Stimulated activated CD4-positive, alpha-beta T cell treated with anti-CD3 and anti-CD28 coated beads, Interleukin-12 subunit alpha, Interleukin-12 subunit beta, amount 100 ng/mL, for 4 hours (primary cell): ENCODE measurements around the gene EYS.

Experiments
- DNase-seq: peaks from one replicate; pipeline ENCODE4 v3.0.0-alpha.2; 2020

EYS gene

DNA sequence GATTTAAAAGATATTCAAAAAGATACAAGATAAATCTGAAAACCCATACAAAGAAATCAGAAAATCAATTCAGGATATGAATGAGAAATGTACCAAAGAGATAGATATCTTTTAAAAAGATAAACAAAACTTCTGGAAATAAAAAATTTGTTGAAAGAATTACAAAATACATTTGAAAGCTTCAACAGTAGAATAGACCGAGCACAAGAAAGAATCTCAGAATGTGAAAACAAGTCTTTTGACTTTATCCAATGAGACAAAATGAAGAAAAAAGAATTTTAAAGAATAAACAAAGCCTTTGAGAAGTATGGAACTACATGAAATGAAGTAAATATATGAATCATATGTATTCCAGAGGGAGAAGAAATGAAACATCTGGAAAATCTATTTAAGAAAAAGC lies 1011.0 kb downstream of the EYS start:
- DNase-seq: no peak

DNA sequence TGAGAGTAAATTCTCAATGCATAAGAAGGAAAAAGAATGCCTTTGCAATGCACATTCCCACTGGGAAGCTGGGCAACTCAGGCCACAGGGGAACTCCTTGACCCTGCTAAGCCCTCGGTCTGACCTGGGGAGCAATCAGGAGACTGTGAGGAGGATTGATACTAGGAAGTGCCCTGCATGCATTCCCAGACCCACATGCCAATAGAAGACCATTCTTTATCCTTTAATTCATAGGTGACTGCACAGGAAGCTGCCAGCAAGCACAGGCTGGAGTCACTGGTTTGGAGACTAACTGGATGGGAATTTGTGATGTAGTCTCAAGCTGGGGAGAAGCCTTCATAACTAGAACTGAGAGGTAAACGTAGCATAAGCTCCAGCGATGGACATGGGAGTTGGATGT lies 1012.7 kb downstream of the EYS start:
- DNase-seq: no peak

DNA sequence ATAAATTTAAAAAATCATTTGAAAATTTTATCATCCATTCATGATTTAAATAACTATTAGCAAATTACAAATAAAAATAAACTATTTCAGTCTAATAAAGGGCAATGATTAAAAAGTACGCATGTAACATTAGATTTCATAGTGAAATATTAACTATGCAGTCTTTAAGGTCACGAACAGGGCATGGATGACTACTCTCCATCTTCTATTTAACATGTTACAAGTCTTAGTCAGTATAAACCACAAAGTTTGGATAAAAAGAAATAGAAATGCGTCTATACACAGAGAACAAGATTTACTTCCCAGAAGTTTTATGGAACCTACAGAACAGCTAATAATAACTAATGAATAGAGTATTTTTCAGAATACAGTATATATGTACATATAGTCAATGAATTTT lies 1016.0 kb downstream of the EYS start:
- DNase-seq: no peak

DNA sequence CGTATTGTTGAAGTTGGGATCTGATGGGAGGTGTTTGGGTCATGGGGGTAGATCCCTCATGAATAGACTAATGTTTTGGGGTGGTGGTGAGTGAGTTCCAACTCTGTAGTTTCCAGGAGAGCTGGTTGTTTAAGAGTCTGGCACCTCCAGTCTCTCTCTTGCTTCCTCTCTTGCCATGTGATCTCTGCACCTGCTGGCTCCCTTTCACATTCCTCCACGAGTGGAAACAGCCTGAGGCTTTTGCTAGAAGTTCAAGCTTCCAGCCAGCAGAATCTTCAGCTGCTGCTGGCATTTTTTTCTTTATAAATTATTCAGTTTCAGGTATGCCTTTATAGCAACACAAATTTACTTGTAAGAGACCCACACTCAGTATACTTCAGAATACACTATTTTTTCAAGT lies 1021.6 kb downstream of the EYS start:
- no peak for DNase-seq

DNA sequence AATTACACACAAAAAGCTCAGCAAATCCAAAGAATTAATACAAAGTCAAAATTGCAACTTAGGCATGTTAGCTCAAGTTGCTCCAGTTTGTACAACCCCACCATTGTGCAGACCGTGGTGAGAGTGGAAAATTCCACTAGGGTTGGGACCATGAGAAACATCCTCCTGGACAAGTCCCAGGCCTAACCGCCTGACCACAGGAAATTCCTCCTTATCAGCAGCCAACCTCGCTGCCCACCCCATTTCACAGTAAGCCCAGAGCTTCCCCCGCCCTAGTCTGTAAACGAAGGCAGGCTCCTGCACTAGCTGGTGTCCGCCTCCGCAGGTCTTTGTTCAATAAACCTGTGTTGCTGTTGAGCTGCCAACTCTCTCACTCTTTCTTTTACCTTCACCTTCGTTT lies 1023.3 kb downstream of the EYS start:
- no peak for DNase-seq

DNA sequence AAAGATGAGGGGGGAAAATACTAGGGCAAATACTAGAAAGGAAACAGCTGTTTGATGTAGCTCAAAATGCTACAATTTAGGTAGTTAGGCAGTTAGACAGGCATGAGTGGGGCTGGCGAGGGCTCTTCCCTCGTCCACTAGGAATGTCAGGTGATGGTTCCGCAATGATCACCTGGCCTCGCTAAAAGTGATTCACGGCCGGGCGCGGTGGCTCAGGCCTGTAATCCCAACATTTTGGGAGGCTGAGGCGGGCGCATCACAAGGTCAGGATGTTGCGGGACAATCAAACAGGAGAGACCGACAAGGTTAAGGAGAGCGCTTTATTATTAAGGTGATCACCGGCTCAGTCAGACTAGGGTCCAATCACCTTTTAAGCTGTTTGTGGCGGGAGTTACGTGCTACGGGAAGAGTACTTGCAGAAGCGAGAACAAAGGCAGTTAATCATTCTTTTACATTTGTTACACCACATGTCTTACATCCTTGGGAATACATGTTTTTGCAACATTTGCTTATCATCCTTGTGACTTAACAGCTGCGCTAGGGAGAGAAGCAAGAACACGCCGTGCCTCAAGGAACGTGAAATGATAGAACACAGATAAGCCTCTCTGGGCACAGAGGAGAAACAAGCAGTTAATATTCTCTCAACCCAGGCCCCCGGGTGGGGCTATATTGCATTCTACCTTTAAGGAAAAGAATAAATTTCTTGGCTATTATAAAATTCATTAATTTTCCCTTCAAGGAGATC lies 1025.4 kb downstream of the EYS start:
- no peak for DNase-seq

DNA sequence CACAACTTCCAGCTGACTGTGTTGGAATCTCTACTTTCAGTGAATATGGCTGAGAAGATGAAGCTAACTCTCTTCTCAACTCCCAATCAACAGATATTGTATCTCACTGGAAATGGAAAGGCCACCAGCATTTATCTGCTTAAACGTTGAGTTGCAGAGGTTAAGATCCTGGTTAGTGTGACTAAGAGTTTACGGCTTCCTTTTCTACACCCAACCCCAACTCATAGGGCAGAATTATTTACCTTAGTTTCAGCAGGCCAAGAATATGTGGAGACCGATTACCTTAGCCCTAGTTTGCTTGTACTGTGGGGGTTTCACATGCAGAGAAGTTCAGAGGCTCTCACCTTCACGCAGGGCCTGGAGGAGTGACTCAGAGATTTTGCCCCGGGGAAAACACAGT lies 1026.6 kb downstream of the EYS start:
- no peak for DNase-seq

DNA sequence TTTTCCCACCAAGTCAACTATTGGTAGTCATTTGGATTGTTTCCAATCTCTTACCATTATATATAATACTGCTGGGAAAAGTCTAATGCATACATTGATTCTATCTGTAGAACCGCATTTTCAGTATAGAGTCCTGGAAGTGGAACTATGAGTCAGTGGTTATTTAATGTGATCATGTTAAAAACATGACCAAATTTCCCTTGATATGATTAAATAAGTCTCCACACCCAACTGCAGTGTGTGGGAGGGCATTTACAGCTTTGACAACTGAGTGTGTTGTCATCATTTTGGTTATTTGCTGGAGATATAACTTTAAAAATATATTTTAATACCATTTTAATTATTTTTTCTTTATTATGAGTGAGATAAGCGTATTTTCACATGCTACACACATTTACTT lies 1027.6 kb downstream of the EYS start:
- DNase-seq: no peak

DNA sequence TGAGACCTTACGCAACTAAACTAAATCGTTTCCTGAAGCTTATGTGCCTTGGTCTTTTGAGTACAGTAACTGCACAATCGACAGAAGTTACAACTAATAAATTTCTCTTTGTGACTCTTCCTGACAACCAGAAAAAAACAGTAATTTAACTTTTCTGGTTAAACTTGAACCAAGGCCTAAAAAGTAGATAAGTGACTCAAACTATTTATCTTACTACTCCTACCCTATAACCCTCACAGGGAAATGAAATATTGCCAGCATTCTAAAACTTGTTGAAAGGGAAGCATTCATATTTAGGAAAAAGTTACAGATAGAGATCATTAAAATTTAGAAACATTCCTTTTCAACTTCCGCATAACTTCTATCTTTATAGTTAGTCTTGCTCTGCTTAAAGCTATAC lies 1034.4 kb downstream of the EYS start:
- DNase-seq: no peak

DNA sequence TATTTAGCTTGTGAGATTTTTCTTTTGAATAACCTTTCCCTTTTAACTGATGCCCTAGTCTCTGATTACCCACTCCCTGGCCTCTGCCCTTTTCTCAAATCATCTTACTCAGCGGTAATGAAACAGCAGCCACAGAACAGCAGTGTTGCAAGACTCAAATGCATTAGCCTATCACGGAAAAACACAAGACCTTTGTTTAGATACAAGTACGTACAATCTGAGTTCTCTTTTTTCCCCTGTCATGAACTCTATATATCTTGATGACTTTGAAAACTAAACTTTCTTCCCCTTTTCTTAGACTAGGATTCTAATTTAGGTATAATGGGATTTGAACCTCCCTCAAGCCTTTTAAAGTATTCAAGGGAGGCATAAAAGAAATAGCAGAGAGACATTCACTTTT lies 1034.9 kb downstream of the EYS start:
- no peak for DNase-seq

DNA sequence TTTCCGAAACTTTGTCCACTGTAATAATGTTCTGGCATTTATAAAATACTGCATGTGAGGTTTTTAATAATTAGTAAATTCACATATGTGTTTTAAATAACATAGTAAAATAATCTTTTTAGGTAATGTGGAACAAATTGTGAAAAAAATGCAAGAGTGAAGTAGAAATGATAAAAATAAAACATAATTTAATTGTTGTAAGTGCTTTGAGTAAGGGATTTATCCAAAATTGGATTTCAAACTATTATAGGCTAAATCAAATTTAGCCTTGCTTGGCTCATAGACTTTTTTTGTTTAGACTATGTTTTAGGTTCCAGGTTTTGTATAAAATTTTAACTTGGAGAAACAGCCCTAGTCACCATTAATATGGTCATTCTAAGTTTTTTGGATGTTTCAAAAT lies 1041.9 kb downstream of the EYS start:
- no peak for DNase-seq

DNA sequence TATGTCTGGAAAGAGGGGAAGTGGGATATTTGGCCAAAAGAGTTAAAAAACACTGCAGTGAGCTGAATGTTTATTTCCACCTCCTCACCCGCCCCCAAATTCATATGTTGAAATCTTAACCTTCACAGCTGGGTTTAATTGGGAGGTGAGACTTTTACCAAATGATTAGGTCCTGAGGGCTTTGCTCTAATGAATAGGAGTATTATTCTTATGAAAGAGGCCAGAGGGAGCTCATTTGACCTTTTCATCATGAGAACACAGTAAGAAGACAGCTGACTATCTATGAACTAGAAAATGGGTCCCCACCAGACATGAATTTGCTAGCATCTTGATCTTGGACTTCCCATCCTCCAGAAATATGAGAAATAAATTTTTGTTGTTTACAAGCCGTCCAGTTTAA lies 1042.5 kb downstream of the EYS start:
- DNase-seq: no peak

DNA sequence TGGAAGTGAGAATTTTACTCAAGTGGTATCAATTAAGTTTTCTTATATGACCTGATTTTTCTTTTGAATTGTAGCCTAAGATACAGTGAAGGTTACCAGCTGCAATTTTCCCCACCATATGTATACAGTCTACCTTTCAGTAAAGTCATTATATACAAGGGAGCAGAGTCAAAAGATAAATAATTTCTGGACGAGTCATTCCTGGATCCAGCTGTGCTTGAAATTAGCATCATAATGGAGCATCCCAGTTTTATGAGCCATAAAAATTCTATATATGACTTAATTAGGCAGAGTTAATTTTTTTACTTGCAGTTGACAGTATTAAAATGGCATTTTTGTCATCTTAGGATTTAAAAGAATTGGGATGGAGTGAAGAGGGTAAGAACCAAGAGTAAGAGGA lies 1063.0 kb downstream of the EYS start:
- no peak for DNase-seq

DNA sequence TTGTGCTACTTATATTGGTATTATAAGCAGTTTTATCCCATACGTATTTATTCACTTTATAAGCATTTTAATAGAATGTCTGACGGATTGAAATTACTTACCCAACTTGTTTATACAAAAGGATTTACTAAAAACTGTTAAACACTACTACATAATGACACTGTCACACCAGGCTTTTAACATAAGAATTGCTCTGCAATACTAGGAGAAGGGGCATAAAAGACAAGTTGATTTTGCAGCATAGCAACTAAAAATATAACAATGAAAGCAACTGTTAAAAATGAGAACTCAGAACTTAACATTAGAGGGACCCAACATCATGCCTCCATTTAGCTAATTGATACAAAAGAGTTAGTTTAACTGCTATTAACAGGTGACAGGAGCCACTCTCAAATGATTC lies 1076.1 kb downstream of the EYS start:
- no peak for DNase-seq

DNA sequence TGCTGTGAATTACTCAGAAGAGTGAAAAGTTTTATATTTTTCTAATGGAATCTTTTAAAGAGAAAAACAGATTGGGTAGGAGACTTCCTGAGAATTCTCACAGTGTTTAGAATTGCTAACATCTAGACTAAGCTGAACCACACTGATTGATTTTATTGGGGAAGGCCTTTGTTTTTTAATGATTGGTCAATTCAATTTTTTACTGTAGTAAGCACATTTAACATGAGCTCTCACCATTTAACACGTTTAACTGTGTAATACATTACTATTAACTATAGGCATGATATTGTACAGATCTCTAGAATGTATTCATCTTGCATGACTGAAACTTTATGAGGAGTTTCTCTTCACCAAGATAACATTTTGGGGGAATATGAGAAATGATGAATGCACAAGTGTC lies 1084.1 kb downstream of the EYS start:
- DNase-seq: no peak

DNA sequence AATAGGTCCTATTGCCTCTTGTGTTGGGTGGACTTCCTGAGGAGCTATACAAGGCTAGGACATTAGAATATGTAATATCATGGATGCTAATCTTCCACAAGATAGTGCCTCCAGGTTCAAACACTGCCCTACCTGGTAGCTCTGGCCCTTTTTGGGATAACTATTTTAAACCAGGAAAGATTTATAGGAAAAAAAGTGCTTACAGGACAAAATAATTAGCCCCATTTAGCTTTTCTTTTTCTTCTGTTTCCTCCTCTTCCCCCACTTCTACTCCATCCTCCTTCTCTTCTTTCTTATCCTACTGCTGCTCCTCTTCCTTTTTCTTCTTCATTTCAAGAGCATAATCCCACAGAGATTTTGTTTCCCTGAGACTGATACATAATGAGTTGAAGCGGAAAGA lies 1104.0 kb downstream of the EYS start:
- DNase-seq: no peak

DNA sequence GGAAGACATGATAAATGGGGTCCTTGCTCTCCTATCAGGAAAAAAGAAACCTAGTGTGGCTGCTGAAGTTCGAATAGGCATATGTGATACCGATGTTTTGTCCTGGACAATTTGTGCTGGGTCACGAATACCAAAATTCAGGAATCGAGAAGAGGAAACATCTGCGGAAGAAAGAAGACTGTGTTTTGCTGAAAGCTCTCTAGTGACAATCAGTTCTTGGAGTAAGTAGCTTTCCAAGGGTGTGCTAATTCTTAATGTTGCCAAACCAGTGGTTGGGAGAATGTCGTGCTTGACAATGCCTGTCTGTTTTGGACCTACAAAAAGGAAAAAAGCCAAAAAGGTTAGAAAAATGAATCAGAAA lies 1115.4 kb downstream of the EYS start:
- no peak for DNase-seq

DNA sequence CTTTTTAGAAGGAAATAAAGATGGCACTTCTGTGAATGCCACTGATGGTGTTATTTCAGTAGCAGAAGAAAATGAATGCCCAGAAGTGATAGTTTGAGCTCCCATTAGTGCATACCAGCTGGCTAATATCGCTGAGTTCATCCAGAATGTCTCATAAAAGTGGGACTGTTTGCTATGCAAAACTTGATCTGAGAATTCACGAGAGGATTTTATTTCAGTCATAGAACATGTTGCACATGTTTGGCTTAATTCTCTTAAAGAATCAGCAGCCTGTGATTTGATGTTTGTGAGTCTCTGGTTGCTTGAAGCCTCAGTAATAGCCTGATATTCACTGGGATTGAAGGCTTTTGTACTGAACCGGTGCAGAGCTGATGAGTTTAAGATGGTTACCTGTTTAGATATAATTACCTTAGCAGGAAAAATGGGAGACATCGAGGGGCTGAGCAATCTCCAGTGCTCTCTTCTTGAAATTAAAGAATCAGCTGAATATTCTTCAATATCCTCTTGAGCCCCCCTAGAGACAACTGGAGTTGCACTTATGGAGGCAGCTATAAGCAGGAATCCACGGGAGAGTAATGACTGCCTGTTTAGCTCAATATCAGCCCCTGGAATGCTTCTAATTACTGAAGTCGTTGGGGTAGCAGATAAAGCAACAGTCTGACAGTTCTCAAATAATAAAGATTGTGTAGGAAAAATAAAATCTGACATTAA lies 1115.9 kb downstream of the EYS start:
- DNase-seq: no peak

DNA sequence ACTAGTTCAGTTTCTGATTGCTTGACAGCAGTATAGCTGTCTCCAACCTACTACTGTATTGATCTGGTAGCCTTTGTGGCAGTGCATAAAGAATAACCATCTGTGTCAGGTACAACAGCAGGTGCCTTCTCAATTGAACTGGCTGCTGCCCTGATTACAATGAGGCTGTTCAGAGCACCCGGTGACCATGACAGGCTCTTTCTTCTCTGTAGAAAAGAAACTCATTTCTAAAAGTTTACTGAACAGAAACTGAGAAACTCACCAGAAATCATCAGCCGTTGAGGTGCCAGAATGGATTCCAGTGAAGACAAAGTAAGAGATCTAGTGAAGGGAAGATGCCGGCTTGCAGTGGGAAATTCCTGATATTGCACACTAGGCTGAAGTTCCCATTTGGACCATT lies 1117.1 kb downstream of the EYS start:
- DNase-seq: no peak

DNA sequence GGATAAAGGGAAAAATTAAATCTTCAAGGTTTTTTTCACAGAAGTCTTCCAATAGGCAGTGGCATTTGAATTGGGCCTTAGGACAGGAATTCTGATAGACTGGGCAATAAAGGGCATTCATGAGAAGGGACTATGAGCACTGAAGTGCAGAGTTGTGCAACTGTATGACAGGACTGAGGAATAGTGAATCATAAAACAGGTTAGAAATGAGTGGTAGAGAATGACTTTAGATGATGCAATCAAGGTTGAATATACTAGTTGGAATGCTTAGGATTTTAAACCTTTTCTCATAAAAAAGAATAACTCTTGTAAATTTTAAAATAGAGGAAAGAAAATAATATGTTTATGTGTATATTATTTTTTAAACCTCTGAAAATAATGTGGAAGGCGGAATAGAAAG lies 1126.7 kb downstream of the EYS start:
- no peak for DNase-seq

DNA sequence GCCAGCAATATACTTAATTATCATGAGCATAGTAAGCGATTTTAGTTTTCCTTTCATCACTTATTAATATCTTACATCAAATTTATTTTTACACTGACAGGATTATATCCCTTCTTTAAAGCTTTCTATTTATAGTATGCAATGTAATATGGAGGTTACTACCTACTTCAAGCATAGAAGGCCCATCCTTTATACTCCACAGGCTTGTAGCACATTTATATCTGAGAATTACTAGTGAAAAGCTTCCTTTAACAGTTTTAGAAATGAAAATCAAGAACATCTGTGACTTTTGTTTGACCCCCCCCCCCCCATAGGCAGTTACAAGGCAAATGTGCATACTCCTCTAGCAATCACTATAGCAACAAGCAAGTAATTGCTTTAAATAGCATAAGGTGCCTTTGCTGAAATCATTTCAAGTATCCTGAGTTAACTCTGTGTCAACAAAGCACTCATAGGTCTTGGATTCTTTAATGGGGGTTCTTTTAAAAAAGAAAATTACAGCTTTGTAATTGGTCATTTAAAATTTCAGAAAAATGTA lies 1153.7 kb downstream of the EYS start:
- no peak for DNase-seq

DNA sequence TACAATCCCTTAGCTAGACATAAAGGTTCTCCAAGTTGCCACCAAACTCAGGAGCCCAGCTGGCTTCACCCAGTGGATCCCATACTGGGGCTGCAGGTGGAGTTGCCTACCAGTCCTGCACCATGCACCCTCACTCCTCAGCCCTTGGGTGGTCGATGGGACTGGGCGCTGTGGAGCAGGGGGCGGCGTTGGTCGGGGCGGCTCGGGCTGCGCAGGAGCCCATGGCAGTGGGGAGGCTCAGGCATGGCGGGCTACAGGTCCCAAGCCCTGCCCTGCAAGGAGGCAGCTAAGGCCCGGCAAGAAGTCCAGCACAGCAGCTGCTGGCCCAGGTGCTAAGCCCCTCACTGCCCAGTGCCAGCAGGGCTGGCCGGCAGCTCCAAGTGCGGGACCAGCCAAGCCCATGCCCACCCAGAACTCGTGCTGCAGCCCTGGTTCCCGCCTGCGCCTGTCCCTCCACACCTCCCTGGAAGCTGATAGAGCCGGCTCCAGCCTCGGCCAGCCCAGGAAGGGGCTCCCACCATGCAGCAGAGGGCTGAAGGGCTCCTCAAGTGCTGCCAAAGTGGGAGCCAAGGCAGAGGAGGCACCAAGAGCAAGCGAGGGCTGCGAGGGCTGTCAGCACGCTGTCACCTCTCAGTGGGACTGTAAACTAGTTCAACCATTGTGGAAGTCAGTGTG lies 1159.3 kb downstream of the EYS start:
- no peak for DNase-seq

DNA sequence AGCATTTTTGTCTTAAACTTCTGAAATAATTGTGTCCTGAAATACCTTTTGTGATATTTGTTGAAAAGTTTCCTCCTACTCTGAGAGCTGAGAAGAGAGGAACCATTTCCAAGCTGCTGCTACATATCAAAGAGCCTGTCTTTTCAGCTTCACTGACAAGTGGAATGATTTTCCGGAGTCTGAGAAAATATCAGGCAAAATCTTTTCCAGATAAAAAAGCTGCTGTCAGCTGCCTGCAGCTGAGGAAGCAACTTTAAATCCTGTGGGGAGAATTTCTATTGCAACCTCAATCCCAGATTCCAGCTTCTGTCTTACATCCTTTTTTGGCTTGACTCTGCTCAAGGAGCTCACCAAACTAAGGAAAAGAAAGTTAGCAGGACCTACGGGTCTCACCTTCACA lies 1167.1 kb downstream of the EYS start:
- DNase-seq: no peak

DNA sequence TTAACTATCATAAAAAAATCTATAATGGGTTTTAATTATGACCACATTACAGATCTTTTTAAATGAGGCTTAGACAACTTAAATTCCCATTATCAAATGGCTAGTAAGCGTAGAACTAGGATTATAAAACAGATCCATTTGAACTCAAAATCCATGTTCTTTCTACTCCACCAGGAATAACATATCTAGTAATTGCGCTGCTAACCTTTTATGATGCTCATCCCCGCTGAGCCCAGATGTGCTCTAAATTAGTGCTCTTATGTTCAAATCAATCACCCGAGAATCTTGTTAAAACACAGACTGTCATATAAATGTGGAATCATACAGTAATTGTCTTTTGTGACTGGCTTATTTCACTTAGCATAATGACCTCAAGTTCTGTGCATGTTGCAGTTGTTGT lies 1168.3 kb downstream of the EYS start:
- DNase-seq: no peak
